C4-2B (cell line): ENCODE data around the gene MARCHF6.

Experiments
- ZFX ChIP-seq: fragments of 450-650 bp; IDR thresholded peaks from 2 replicates; pipeline ENCODE4 v1.6.1; 2017
- TF ChIP-seq, protein P1 (sequence below): fragments of 450-650 bp; conservative IDR thresholded peaks from 2 replicates; pipeline ENCODE4 v1.5.1; 2017; ENCODE audit warnings: mild to moderate bottlenecking

DNA sequence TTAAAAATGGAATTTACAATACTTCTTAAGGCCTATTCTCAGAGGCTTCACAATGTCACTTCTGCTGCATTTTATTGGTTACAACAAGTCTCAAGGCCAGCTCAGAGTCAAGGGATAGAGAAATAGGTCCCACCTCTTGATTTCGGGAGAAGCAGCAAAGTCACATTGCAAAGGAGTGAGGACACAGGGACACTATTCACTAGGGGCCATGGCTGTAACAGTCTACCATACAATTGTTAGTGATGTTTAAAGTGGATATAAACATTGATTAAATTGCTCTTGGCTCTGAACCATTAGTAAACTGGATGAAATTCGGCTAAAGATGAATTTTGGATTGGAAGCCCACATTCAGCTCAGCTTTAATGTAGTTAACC, 24.1 kb upstream of the MARCHF6 start:
- TF ChIP-seq, protein P1, sequence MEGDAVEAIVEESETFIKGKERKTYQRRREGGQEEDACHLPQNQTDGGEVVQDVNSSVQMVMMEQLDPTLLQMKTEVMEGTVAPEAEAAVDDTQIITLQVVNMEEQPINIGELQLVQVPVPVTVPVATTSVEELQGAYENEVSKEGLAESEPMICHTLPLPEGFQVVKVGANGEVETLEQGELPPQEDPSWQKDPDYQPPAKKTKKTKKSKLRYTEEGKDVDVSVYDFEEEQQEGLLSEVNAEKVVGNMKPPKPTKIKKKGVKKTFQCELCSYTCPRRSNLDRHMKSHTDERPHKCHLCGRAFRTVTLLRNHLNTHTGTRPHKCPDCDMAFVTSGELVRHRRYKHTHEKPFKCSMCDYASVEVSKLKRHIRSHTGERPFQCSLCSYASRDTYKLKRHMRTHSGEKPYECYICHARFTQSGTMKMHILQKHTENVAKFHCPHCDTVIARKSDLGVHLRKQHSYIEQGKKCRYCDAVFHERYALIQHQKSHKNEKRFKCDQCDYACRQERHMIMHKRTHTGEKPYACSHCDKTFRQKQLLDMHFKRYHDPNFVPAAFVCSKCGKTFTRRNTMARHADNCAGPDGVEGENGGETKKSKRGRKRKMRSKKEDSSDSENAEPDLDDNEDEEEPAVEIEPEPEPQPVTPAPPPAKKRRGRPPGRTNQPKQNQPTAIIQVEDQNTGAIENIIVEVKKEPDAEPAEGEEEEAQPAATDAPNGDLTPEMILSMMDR, result no peak
- TF ChIP-seq ZFX, result no peak
